IPS DF 6.9 (cell line): ENCODE measurements around the gene DDX56.
"Not testable (repeated sequence)": the region's sequence is repeated elsewhere in the genome, so short reads cannot be mapped to it uniquely, and the experiment has no call there.

Source experiments
- DNase-seq: peaks from one replicate; pipeline ENCODE4 v3.0.0-alpha.2; 2013; ENCODE audit warnings: low read depth, low spot score
- H3K27ac ChIP-seq: one replicate; pipeline ENCODE4 v1.5.1; 2013; ENCODE audit warnings: low read length, control low read depth
- H3K27me3 ChIP-seq: 2 replicates; pipeline ENCODE4 v1.6.1; 2013; ENCODE audit warnings: mild to moderate bottlenecking, low read length; ENCODE audit not compliant: control insufficient read depth, insufficient read depth
- H3K36me3 ChIP-seq: 2 replicates; pipeline ENCODE4 v1.6.1; 2013; ENCODE audit warnings: low read length; ENCODE audit not compliant: control insufficient read depth, insufficient read depth
- H3K4me1 ChIP-seq: 2 replicates; pipeline ENCODE4 v1.6.1; 2013; ENCODE audit warnings: low read length; ENCODE audit not compliant: control insufficient read depth, insufficient read depth
- H3K4me3 ChIP-seq: 2 replicates; pipeline ENCODE4 v1.5.1; 2013; ENCODE audit warnings: mild to moderate bottlenecking, low read length
- H3K9me3 ChIP-seq: 2 replicates; pipeline ENCODE4 v1.6.1; 2013; ENCODE audit warnings: low read length, inconsistent platforms; ENCODE audit not compliant: control insufficient read depth, insufficient read depth
- WGBS: extraction: QIAGEN DNeasy Blood & Tissue Kit; methylation state at CpG from one replicate; pipeline ENCODE4 v1.1.7; 2013; ENCODE audit warnings: mixed read lengths, missing lambda C conversion rate; ENCODE audit not compliant: insufficient read length, insufficient coverage; 5-methylcytosine and 5-hydroxymethylcytosine counted together

The DDX56 gene

DNA sequence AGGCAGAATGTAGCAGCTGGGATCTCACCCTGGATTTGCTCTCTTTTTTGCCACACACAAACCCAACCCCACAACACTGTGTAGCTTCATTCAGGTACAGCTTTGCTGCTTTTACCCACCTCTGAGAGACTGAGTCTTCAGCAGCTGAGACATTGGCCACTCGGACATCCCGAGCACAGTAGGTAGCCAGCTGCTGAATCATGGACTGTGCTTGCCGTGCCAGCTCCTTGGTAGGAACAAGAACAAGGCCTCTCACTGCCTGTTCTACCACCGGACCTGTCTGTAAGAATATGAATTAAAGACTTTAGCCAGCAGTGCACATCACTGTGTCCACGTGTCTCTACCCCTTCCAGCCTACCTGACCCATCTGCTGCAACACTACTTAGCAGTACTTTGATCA lies 937 bp downstream of the DDX56 start:
- Histone ChIP-seq H3K27ac (no peak overlapping the region), H3K4me3 (peak overlapping the region; percentile 71; the same call in 1 of the 2 replicates), H3K4me1 (no peaks in the 10 kb centered on the region; the same call in none of the 2 replicates), H3K27me3 (no peaks in the 10 kb centered on the region), H3K9me3 (no peaks in the 10 kb centered on the region), H3K36me3 (peaks cover 44% of the 10 kb centered on the region)
- no CpG with 5 or more reads among the region's 5 CpGs for WGBS
- DNase-seq: no peak

DNA sequence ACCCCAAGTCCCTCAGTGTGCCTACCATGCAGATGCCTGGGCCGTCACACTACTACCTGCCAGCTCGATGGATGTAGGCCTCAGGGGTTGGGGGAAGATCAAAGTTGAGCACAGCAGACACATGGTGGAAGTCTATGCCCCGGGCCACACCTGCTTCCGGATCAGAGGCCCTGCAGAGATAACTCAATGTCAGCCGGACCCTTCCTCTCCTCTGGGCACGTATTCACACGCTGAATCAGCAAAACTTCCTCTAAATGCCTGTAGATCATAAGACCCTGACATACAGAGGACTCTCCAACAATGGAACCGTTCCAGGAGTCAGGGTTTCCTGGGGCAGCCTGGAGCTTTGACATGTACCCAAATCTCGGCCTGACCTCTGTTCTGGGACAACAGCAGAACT lies 3.7 kb downstream of the DDX56 start:
- no CpG with 5 or more reads among the region's 9 CpGs for WGBS
- H3K36me3 ChIP-seq: peaks cover 57% of the 10 kb centered on the region
- DNase-seq: no peak

DNA sequence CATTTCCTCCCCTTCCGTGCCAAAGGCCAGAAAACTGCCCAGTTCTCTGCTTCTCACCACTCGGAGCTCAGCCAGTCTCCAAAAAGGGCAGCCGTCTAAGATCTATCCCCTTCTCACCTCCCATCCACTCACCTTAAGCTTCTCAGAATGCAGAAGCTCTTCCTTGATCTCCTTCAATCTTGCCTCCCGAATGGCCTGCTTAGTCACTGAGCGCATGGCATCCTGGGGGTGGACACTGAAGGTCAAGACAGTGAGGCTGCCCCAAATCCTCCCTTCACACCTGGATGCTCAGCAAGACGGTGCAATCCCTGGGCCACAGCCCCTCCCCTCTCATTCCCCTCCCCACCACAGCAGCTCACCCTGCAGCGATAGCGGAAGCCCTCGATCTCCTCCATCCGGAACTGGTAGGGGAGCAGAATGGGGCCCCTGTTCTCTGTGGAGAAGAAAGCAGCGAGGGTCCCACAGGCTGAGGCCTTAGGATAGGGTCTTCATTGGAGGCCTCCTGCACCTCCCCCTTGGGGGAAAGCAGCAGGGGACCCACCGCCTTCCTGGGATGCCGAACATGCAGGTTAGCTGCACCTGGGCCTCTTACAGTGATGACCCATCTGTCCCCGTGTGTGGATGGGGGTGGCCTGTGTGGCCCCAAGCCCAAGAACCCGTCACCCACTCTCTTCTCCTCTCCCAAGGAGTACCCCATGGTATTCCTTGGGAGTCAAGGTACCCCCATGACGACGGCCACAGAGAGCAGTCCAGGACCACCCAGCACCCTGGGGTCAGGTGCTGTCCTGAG lies 4.7 kb downstream of the DDX56 start:
- H3K27ac ChIP-seq: no peak overlapping the region
- WGBS: no CpG with 5 or more reads among the region's 17 CpGs
- H3K4me3 ChIP-seq: no peak overlapping the region
- no peaks in the 10 kb centered on the region for H3K27me3 ChIP-seq
- peaks cover 64% of the 10 kb centered on the region for H3K36me3 ChIP-seq
- H3K4me1 ChIP-seq: no peaks in the 10 kb centered on the region
- no peaks in the 10 kb centered on the region for H3K9me3 ChIP-seq
- no peak for DNase-seq

More for the DNA sequence above, 3.7 kb downstream of the DDX56 start:
- no peaks in the 10 kb centered on the region for H3K27me3 ChIP-seq
- H3K4me1 ChIP-seq: no peaks in the 10 kb centered on the region; the same call in 1 of the 2 replicates
- no peaks in the 10 kb centered on the region for H3K9me3 ChIP-seq
- H3K27ac ChIP-seq: no peak overlapping the region
- no peak overlapping the region for H3K4me3 ChIP-seq

DNA sequence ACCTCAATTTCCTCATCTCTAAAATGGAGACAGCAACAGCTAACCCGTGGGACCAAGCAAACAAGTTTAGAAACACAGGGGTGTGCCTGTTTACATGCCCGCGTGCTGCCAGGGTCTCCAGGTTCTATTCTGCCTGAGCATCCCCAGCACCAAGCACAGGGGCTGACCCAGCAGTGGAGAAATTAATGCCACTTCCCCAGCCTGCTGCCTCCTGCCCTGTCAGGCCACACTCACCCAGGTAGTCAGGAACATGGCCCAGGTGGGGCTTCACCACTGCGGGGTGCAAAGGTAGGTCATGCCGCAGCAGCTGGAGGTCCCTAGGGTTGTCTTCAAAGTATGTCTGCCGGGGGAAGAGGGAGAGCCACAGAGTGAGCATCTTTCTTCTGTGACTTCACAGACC lies 5.8 kb downstream of the DDX56 start:
- peaks cover 64% of the 10 kb centered on the region for H3K36me3 ChIP-seq
- H3K27ac ChIP-seq: no peak overlapping the region
- no peak for DNase-seq
- no peaks in the 10 kb centered on the region for H3K27me3 ChIP-seq
- H3K4me3 ChIP-seq: no peak overlapping the region
- H3K9me3 ChIP-seq: no peaks in the 10 kb centered on the region
- WGBS: no CpG with 5 or more reads among the region's 6 CpGs
- no peaks in the 10 kb centered on the region for H3K4me1 ChIP-seq

DNA sequence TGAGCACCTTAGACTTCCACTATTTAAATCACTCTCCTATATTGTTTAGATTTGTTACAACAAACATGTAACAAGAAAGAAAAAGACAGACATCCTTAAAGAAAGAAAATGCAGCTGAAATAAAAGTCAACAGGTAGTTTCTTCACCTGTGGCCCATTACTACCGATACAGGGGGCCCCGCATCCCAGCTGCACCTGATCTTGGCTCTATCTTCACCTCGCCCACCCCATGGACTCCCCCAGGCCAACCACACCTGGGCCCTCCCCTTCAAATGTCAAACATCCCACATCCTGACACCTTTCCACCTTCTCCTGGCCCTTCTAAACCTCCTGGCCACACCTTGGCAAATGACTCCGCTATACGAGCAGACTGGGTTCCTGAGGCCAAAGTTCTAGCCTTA lies 7.0 kb downstream of the DDX56 start:
- Histone ChIP-seq H3K27ac (no peak overlapping the region), H3K9me3 (no peaks in the 10 kb centered on the region), H3K36me3 (peaks cover 57% of the 10 kb centered on the region), H3K4me1 (no peaks in the 10 kb centered on the region; the same call in 1 of the 2 replicates), H3K27me3 (no peaks in the 10 kb centered on the region), H3K4me3 (no peak overlapping the region)
- WGBS: no CpG with 5 or more reads among the region's 5 CpGs
- DNase-seq: no peak

DNA sequence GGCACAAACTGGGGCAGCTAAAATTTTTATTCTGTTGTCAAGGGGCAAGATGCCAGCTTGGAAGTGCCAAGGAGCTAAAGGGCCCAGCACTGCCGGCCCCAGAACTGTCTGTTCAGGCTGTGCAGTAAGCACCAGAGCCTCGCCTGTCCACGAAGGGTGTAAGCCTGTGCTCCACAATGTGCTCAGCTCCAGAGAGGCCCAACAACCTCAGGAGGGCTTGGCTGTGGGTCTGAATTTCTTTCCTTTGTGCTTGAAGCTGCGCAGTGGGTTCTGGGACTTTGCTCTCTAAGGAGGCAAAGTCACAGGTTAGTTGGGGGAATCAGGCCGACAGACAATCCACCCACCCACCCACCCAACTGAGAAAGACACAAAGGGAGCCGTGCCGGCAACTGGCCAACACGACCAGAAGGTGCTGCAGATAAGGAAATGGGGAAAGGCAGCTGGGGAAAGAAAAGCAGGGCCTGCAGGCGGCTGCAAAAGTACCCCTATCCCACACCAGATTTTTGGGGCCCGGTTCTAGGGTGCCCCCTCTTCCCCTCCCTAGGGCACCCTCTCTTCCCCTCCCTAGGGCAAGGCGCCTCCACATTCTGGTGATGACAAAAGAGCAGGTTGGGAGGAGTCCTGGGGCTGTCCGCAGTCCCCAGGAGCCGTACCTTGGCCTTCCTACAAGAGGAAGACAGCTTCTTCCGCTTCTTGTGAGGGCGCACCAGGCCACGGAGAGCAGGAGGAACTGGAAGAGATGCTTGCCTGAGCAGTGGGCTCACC lies 7.7 kb downstream of the DDX56 start:
- no CpG with 5 or more reads among the region's 16 CpGs for WGBS
- Histone ChIP-seq H3K4me1 (no peaks in the 10 kb centered on the region; the same call in 1 of the 2 replicates), H3K27ac (no peak overlapping the region), H3K36me3 (peaks cover 51% of the 10 kb centered on the region), H3K9me3 (no peaks in the 10 kb centered on the region), H3K4me3 (no peak overlapping the region), H3K27me3 (no peaks in the 10 kb centered on the region)
- no peak for DNase-seq

DNA sequence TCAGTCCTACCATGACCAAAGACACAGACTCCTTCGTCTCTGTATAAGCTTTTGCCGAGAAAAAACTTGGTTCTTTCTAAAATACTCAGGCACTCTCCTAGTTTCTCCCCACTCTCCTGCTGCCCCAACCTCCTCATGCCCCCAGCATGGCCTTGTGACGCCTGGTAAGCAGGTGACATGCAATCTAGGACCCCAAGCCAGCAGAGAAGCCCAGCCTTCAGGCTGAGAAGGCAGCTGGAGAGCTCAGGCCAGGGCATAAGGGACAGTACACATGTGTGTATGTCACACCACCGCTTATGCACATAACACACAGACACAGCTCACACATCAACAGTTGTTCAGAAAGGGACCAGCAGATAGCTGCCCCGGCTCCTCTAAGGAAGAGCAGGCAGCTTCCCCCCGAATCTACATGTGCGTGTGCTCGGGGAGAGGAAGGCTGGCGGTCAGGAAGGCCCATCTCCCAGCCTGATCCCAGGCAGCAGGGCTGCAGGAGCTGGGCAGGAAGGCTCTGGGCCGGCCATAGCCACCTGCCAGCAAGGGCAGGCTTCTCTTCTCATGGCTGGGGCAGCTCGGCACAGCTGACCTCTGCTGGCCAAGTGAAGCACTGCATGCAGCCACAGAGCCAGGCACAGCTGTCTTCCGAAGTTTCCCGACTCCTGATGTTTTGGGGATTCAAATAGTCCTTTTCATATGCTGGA lies 8.5 kb downstream of the DDX56 start:
- H3K4me1 ChIP-seq: no peaks in the 10 kb centered on the region; the same call in 1 of the 2 replicates
- no peaks in the 10 kb centered on the region for H3K27me3 ChIP-seq
- H3K9me3 ChIP-seq: no peaks in the 10 kb centered on the region
- peak; percentile 39 for DNase-seq
- no peak overlapping the region for H3K27ac ChIP-seq
- H3K4me3 ChIP-seq: no peak overlapping the region
- WGBS: no CpG with 5 or more reads among the region's 13 CpGs
- H3K36me3 ChIP-seq: peaks cover 47% of the 10 kb centered on the region

DNA sequence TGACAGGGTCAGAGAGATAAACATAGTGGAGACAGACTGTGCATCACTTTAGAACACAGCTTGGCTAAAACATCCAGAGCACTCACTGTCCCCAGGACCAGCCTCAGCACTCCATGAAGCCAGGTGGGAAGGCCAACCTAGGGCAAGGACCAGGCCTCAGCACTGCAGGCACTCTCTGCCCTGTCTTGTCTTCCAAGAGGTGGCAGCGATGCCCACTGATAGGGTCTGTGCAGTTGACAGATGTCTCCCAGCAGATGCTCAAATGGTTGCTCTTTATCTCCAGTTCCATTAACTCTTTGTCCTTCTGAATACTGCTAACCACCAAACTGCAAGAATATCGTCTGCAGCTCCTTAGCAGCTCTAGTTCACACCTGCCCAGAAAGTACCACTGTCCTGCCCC lies 9.1 kb downstream of the DDX56 start:
- H3K4me1 ChIP-seq: no peaks in the 10 kb centered on the region; the same call in 1 of the 2 replicates
- H3K27ac ChIP-seq: no peak overlapping the region
- no peaks in the 10 kb centered on the region for H3K9me3 ChIP-seq
- no peak for DNase-seq
- H3K27me3 ChIP-seq: no peaks in the 10 kb centered on the region
- WGBS: no CpG with 5 or more reads among the region's 2 CpGs
- no peak overlapping the region for H3K4me3 ChIP-seq
- peaks cover 41% of the 10 kb centered on the region for H3K36me3 ChIP-seq

DNA sequence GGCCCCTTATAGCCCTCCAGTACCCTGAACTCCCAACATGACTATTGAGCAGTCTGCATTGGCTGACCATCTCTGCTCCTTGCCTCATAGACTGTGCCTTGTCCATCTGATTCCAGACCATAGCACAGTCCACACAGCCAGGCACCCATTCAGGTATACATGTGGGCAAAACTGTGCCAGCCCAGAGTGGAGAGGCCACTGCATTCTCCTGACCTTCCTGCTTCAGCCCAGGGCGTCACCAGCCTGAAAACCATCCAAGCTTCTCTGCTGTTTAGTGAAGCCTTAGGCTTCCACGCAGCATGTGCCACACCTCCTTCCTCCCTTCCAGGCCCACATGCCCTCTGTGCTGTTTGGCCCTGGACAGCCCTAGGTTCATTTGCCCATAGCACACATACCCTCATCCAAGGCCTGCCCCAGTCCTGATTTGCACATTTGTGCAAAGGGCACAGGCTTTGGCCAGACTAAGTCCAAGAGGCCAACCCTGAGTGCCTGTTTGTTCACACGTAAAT lies 10.5 kb downstream of the DDX56 start:
- DNase-seq: no peak
- Histone ChIP-seq H3K4me1 (no peaks in the 10 kb centered on the region; the same call in 1 of the 2 replicates), H3K9me3 (no peaks in the 10 kb centered on the region), H3K4me3 (no peak overlapping the region), H3K36me3 (peaks cover 27% of the 10 kb centered on the region), H3K27me3 (no peaks in the 10 kb centered on the region), H3K27ac (no peak overlapping the region)
- no CpG with 5 or more reads among the region's 3 CpGs for WGBS

DNA sequence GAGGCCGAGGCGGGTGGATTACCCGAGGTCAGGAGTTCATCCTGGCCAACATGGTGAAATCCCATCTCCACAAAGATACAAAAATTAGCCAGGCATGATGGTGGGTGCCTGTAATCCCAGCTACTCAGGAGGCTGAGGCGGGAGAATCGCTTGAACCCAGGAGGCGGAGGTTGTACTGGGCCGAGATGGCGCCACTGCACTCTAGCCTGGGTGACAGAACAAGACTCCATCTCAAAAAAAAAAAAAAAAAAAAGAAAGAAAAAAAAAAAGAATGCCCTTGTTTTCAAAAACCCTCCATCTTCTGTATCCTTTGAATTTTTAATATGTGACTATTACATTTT lies 11.1 kb downstream of the DDX56 start:
- H3K4me3 ChIP-seq, H3K4me1 ChIP-seq, H3K9me3 ChIP-seq, H3K27ac ChIP-seq, H3K27me3 ChIP-seq, DNase-seq: not testable (repeated sequence)
- H3K36me3 ChIP-seq: peaks cover 20% of the 10 kb centered on the region
- no CpG with 5 or more reads among the region's 8 CpGs for WGBS
